Esophagus muscularis mucosa (tissue), 4 donors: ENCODE measurements around the gene FGD5.

Experiments used
- CTCF ChIP-seq, 3 experiments: fragments of 200-600 bp in 2 of 3; fragments of 450-650 bp in 1 of 3; sonication (generic) in 2 of 3; IDR thresholded peaks; one replicate each; pipeline ENCODE4 v1.5.1; 2017 to 2019; ENCODE audit warnings: antibody characterized with exemption in 3 of 3, mild to moderate bottlenecking in 2 of 3, moderate library complexity in 1 of 3
- EP300 ChIP-seq: sonication (generic); formaldehyde crosslinking; IDR thresholded peaks from one replicate; pipeline ENCODE4 v1.6.1; 2017; ENCODE audit warnings: antibody characterized with exemption
- POLR2AphosphoS5 ChIP-seq, 2 donors: sonication (generic); formaldehyde crosslinking; IDR thresholded peaks; one replicate each; pipeline ENCODE4 v1.6.1; 2017; ENCODE audit warnings: antibody characterized with exemption in 2 of 2

GRCh38 chr3:14864131-14864530 lies 45.4 kb downstream of the FGD5 start:
- TF ChIP-seq CTCF (IDR thresholded peaks at IDR 0.05) = no peak
- no peak for TF ChIP-seq EP300
- TF ChIP-seq POLR2AphosphoS5 (IDR thresholded peaks at IDR 0.05) = no peak
